Transverse colon (tissue), 4 donors: ENCODE data around the gene RAB40C.

ENCODE experiments used
- CTCF ChIP-seq, 5 experiments: fragments of 200-600 bp in 3 of 5; fragments of 450-650 bp in 2 of 5; sonication (generic) in 3 of 5; IDR thresholded peaks; 1 replicate in 2 of 5; 2 replicates in 3 of 5; pipeline ENCODE4 v1.5.1; 2016 to 2017; ENCODE audit warnings: antibody characterized with exemption in 5 of 5, inconsistent platforms in 3 of 5, mild to moderate bottlenecking in 2 of 5, moderate library complexity in 1 of 5
- EP300 ChIP-seq: sonication (generic); formaldehyde crosslinking; IDR thresholded peaks from one replicate; pipeline ENCODE4 v1.6.1; 2017; ENCODE audit warnings: antibody characterized with exemption, low read depth
- POLR2A ChIP-seq: fragments of 450-650 bp; IDR thresholded peaks from one replicate; pipeline ENCODE4 v1.6.1; 2016; ENCODE audit warnings: antibody characterized with exemption, mild to moderate bottlenecking, moderate library complexity
- POLR2AphosphoS5 ChIP-seq, 3 donors: sonication (generic); formaldehyde crosslinking; IDR thresholded peaks; one replicate each; pipeline ENCODE4 v1.6.1; 2016; ENCODE audit warnings: antibody characterized with exemption in 3 of 3

DNA sequence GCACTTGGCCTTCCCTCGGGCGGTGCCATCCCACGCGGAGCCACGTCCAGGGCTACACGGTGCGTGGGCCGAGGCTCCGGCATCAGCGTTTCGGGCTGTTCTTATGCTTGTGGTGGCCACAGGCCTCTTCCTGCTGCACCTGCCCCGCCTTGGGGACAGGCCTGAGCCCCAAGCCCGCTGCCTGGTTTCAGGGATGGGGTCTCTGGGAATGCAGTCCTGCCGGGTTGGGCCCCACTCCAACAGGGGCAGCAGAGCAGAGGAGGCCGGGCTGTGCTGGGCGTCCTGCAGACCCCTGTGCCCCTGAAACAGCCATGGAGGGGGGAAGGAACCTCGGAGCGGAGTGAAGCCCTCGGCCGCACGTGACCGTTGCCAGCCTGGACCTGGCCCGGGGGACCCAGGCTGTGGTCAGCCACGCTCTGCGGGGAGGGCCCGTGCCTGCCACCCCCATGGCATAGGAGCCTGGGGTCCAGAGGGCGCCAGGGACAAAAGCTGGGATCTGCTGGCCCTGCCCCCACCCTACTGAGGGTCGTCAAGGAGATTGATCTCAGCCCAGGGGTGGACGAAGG, 40.5 kb downstream of the RAB40C start:
- TF ChIP-seq CTCF (IDR thresholded peaks at IDR 0.05) (no peak), POLR2A (no peak), POLR2AphosphoS5 (IDR thresholded peaks at IDR 0.05) (no peak), EP300 (no peak)
